Posterior vena cava (tissue), 2 donors: ENCODE data around the gene MAPK8IP3. TPM values are rescaled to one million over a fixed set of nuclear protein-coding genes. Genes with fewer than 3 reads are reported as not detected.
A peak's percentile ranks its signal among the peaks of the same experiment; 100 is the strongest.
"Not testable (repeated sequence)": the region's sequence is repeated elsewhere in the genome, so short reads cannot be mapped to it uniquely, and the experiment has no call there.

Experiments used
- DNase-seq: peaks from one replicate; pipeline ENCODE4 v3.0.0-alpha.2; 2020; ENCODE audit warnings: low spot score
- intact Hi-C, 2 donors: fragments of 100-400 bp; cut with DNase I; formaldehyde crosslinking; loops; one replicate each; pipeline versions ENCODE4 v1.14.1 to v1.14.2; 2022 to 2023
- total RNA-seq, 2 donors: library from RNA; stranded (reverse); fragmentation: NEBNext Ultra II Directional; extraction: Animal tissue kit (Norgen Biotek cat#: 25700); gene quantifications; one replicate each; pipeline ENCODE4 v1.2.1, GENCODE V29; 2021
- donor health status: DM: yes; HTN: yes; CAD: no.
- donor health status: DM: yes; HTN: yes; CAD: no.

The MAPK8IP3 gene
- total RNA-seq, 2 donors from 2014 or later, result 37.1 to 42.3 TPM

GRCh38 chr16:1788708-1789100 is 82.7 kb downstream of the MAPK8IP3 start:
- intact Hi-C loops, result no loop called here
- peak; percentile 80 for DNase-seq

GRCh38 chr16:1789643-1790045 is 83.6 kb downstream of the MAPK8IP3 start:
- peak; percentile 78 for DNase-seq
- intact Hi-C loops, result no loop called here

GRCh38 chr16:1790261-1790610 is 84.2 kb downstream of the MAPK8IP3 start:
- no peak for DNase-seq
- intact Hi-C loops, result no loop called here

- no peak for DNase-seq
- intact Hi-C loops, result no loop called here
Measured at GRCh38 chr16:1790611-1791255, 84.7 kb downstream of the MAPK8IP3 start.

GRCh38 chr16:1791256-1791942 is 85.4 kb downstream of the MAPK8IP3 start:
- peak; percentile 79 for DNase-seq

GRCh38 chr16:1791943-1792812 is 86.2 kb downstream of the MAPK8IP3 start:
- DNase-seq, result peak; percentile 74
- intact Hi-C loops, result no loop called here

More at GRCh38 chr16:1791256-1791942, 85.4 kb downstream of the MAPK8IP3 start:
- intact Hi-C loops, result no loop called here

GRCh38 chr16:1792836-1793577 is 87.0 kb downstream of the MAPK8IP3 start:
- intact Hi-C loops, result no loop called here
- DNase-seq, result no peak

- intact Hi-C loops, result no loop called here
- DNase-seq, result no peak
Measured at GRCh38 chr16:1793578-1794220, 87.7 kb downstream of the MAPK8IP3 start, which contains the start of gene IGFALS. TSS of gene IGFALS (minus strand) at chr16:1793705. CDS start at chr16:1793652, 53 bp downstream.

GRCh38 chr16:1794221-1794871 is 88.4 kb downstream of the MAPK8IP3 start:
- DNase-seq, result no peak
- intact Hi-C loops, result no loop called here

GRCh38 chr16:1794908-1795666 is 89.1 kb downstream of the MAPK8IP3 start:
- no peak for DNase-seq
- intact Hi-C loops, result no loop called here

GRCh38 chr16:1799263-1799662 is 93.3 kb downstream of the MAPK8IP3 start:
- DNase-seq, intact Hi-C loops: not testable (repeated sequence)

GRCh38 chr16:1800701-1801100 is 94.7 kb downstream of the MAPK8IP3 start:
- intact Hi-C loops, result no loop called here
- DNase-seq, result no peak

GRCh38 chr16:1807626-1808025 is 101.6 kb downstream of the MAPK8IP3 start:
- no peak for DNase-seq
- intact Hi-C loops, result no loop called here

- intact Hi-C loops, result no loop called here
- DNase-seq, result no peak
Measured at GRCh38 chr16:1808691-1809090, 102.7 kb downstream of the MAPK8IP3 start.

- intact Hi-C loops, result no loop called here
- no peak for DNase-seq
Measured at GRCh38 chr16:1809281-1809801, 103.3 kb downstream of the MAPK8IP3 start.

GRCh38 chr16:1810106-1810505 is 104.1 kb downstream of the MAPK8IP3 start:
- intact Hi-C loops, result loop anchor here in 1 of 2 donors (5.0 kb wide), 1 partner anchor 48 kb away; no protein-coding TSS in a partner anchor
- DNase-seq, result no peak

GRCh38 chr16:1810536-1810935 is 104.5 kb downstream of the MAPK8IP3 start:
- intact Hi-C loops, result loop anchor here in 1 of 2 donors (5.0 kb wide), 1 partner anchor 48 kb away; no protein-coding TSS in a partner anchor
- no peak for DNase-seq
